IgD-negative memory B cell (primary cell): ENCODE measurements around the gene B4GALT5. TPM values are rescaled to one million over a fixed set of nuclear protein-coding genes. Genes with fewer than 3 reads are reported as not detected.
A peak's percentile ranks its signal among the peaks of the same experiment; 100 is the strongest.

Source experiments
- H3K27ac Mint-ChIP-seq, 3 donors: one replicate each; pipeline ENCODE4 v1.8.0; 2020 to 2022; ENCODE audit warnings: mild to moderate bottlenecking in 3 of 3, mixed read lengths in 3 of 3, moderate library complexity in 1 of 3
- H3K27me3 Mint-ChIP-seq: one replicate; pipeline ENCODE4 v1.8.0; 2021; ENCODE audit warnings: mixed read lengths
- H3K36me3 Mint-ChIP-seq: one replicate; pipeline ENCODE4 v1.8.0; 2020; ENCODE audit warnings: mild to moderate bottlenecking, mixed read lengths
- H3K4me1 Mint-ChIP-seq, 3 donors: one replicate each; pipeline ENCODE4 v1.8.0; 2020 to 2022; ENCODE audit warnings: mixed read lengths in 3 of 3, mild to moderate bottlenecking in 1 of 3
- H3K4me3 Mint-ChIP-seq, 4 donors: one replicate each; pipeline ENCODE4 v1.8.0; 2020 to 2022; ENCODE audit warnings: mild to moderate bottlenecking in 4 of 4, mixed read lengths in 4 of 4, moderate library complexity in 3 of 4
- H3K9me3 Mint-ChIP-seq, 3 donors: one replicate each; pipeline ENCODE4 v1.8.0; 2020 to 2021; ENCODE audit warnings: mixed read lengths in 3 of 3, mild to moderate bottlenecking in 1 of 3
- polyA plus RNA-seq: library from polyadenylated mRNA; unstranded; fragments of 300-500 nt; fragmentation: Illumina TruSeq; gene quantifications from one replicate; pipeline ENCODE4 v1.2.3, GENCODE V29; 2021

Gene B4GALT5
- polyA plus RNA-seq, 1 donor from 2014 or later: 0.48 TPM

- Mint-ChIP-seq H3K27me3 (no peaks in the 10 kb centered on the region), H3K27ac (peak overlapping the region in 1 of 3 donors; percentile 21), H3K4me1 (peaks cover 10 to 24% (median 12%) of the 10 kb centered on the region in 3 donors), H3K4me3 (no peak overlapping the region), H3K9me3 (no peaks in the 10 kb centered on the region), H3K36me3 (no peaks in the 10 kb centered on the region)
These were observed 29.2 kb downstream of the B4GALT5 start for GRCh38 chr20:49684335-49684997.

GRCh38 chr20:49682798-49683197 is 30.9 kb downstream of the B4GALT5 start:
- H3K36me3 Mint-ChIP-seq: no peaks in the 10 kb centered on the region
- peaks cover 16 to 29% (median 21%) of the 10 kb centered on the region in 3 donors for H3K4me1 Mint-ChIP-seq
- no peaks in the 10 kb centered on the region for H3K27me3 Mint-ChIP-seq
- H3K4me3 Mint-ChIP-seq: no peak overlapping the region
- no peaks in the 10 kb centered on the region for H3K9me3 Mint-ChIP-seq
- H3K27ac Mint-ChIP-seq: no peak overlapping the region

DNA sequence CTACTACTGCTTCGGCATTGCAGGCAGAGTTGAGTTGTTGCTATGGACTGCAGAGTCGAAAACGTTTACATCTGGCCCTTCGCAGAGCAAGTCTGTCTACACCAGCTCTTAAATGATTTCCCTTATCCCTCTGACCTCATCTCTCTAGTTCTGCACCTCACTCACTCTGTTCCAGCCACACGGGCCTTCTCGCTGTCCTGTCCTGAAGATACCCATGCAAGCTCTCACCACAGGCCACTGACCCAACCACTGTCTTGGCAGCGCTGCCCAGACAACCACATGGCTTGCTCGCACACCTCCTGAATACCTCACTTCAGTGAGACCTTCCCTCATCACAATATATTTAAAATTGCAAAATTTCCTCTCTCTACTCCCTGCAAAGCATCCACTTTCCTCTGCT is 31.4 kb downstream of the B4GALT5 start:
- Mint-ChIP-seq H3K4me1 (peaks cover 18 to 33% (median 23%) of the 10 kb centered on the region in 3 donors), H3K27ac (no peak overlapping the region), H3K9me3 (no peaks in the 10 kb centered on the region), H3K36me3 (no peaks in the 10 kb centered on the region), H3K4me3 (no peak overlapping the region), H3K27me3 (no peaks in the 10 kb centered on the region)

DNA sequence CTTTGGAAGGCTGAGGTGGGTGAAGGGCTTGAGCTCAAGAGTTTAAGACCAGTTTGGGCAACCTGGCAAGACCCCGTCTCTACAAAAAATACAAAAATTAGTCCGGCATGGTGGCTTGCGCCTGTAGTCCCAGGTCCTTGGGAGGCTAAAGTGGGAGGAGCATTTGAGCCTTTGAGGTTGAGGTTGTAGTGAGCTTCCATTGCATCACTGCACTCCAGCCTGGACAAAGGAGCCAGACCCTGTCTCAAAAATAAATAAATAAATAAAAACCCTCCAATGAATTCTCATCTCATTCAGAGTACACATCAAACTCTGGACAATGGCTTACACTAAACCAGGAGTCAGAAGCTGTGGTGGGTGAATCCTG is 31.8 kb downstream of the B4GALT5 start:
- H3K27me3 Mint-ChIP-seq: no peaks in the 10 kb centered on the region
- H3K36me3 Mint-ChIP-seq: no peaks in the 10 kb centered on the region
- peaks cover 23 to 37% (median 28%) of the 10 kb centered on the region in 3 donors for H3K4me1 Mint-ChIP-seq
- no peaks in the 10 kb centered on the region for H3K9me3 Mint-ChIP-seq
- no peak overlapping the region for H3K27ac Mint-ChIP-seq
- peak overlapping the region in 1 of 4 donors; percentile 30 for H3K4me3 Mint-ChIP-seq

DNA sequence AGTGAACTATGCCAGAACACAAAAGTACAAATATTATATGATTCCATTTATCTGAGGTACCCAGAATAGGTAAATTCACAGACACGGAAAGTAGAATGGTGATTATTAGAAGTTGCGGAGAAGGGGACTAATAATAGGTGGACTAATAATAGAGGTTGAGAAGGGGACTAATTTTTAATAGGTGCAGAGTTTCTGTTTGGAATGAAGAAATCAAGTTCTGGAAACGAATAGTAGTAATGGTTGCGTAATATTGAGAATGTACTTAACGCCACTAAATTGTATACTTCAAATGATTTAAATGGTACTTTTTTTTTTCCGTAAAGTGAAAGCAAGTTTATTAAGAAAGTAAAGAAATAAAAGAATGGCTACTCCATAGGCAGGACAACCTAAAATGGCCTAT is 33.2 kb downstream of the B4GALT5 start:
- H3K4me1 Mint-ChIP-seq: peaks cover 35 to 46% (median 36%) of the 10 kb centered on the region in 3 donors
- H3K9me3 Mint-ChIP-seq: no peaks in the 10 kb centered on the region
- H3K4me3 Mint-ChIP-seq: peak overlapping the region in 1 of 4 donors; percentile 59
- no peak overlapping the region for H3K27ac Mint-ChIP-seq
- no peaks in the 10 kb centered on the region for H3K36me3 Mint-ChIP-seq
- no peaks in the 10 kb centered on the region for H3K27me3 Mint-ChIP-seq

- Mint-ChIP-seq H3K27me3 (no peaks in the 10 kb centered on the region), H3K9me3 (no peaks in the 10 kb centered on the region), H3K36me3 (no peaks in the 10 kb centered on the region), H3K27ac (no peak overlapping the region), H3K4me3 (no peak overlapping the region), H3K4me1 (peaks cover 33 to 44% (median 37%) of the 10 kb centered on the region in 3 donors)
These were observed 34.0 kb downstream of the B4GALT5 start for GRCh38 chr20:49679634-49680033.

DNA sequence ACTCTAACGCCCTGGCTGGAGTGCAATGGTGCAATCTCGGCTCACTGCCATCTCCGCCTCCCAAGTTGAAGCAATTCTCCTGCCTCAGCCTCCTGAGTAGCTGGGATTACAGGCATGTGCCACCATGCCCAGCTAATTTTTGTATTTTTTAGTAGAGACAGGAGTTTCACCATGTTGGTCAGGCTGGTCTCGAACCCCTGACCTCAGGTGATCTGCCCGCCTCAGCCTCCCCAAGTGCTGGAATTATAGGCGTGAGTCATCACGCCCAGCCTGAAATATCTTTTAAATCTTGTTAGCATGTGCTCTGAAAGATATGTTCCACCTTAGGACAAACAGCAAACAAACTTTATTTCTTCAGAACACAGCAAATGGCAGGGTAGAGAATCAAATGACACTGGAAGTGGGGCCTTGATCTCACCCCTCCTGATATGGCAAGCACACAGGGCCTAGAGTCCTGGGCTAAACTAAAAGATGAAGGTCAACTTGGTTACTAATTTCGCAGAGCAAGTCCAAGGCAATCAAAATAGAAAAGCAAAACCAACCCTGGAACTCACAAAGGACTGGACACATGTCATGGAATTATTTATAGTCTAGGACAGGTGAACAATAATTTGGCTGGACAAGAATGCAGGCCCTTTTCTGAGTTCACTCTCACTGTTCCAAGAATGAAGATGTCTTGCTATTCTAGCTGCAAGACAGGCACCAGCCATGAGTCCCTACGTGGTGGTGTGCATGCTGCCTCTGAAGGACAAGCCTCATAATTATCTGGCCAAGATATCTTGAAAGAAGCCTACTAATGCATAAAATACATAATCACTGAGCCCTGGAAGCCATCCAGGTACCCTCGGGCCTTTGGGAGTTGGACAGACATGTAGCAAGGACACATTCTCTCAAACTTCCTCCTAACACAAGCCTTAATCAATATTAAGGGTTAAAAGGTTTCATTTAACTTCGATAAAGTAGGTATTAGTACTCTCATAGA is 35.6 kb downstream of the B4GALT5 start:
- H3K4me3 Mint-ChIP-seq: peak overlapping the region in 2 of 4 donors; percentile 61 to 79
- H3K4me1 Mint-ChIP-seq: peaks cover 35 to 45% (median 39%) of the 10 kb centered on the region in 3 donors
- H3K27me3 Mint-ChIP-seq: no peaks in the 10 kb centered on the region
- peak overlapping the region in 2 of 3 donors; percentile 30 to 77 for H3K27ac Mint-ChIP-seq
- no peaks in the 10 kb centered on the region for H3K36me3 Mint-ChIP-seq
- no peaks in the 10 kb centered on the region for H3K9me3 Mint-ChIP-seq

- peak overlapping the region in 2 of 4 donors; percentile 5 to 73 for H3K4me3 Mint-ChIP-seq
- no peaks in the 10 kb centered on the region for H3K27me3 Mint-ChIP-seq
- no peaks in the 10 kb centered on the region for H3K9me3 Mint-ChIP-seq
These were observed 36.9 kb downstream of the B4GALT5 start for GRCh38 chr20:49676581-49677291.

DNA sequence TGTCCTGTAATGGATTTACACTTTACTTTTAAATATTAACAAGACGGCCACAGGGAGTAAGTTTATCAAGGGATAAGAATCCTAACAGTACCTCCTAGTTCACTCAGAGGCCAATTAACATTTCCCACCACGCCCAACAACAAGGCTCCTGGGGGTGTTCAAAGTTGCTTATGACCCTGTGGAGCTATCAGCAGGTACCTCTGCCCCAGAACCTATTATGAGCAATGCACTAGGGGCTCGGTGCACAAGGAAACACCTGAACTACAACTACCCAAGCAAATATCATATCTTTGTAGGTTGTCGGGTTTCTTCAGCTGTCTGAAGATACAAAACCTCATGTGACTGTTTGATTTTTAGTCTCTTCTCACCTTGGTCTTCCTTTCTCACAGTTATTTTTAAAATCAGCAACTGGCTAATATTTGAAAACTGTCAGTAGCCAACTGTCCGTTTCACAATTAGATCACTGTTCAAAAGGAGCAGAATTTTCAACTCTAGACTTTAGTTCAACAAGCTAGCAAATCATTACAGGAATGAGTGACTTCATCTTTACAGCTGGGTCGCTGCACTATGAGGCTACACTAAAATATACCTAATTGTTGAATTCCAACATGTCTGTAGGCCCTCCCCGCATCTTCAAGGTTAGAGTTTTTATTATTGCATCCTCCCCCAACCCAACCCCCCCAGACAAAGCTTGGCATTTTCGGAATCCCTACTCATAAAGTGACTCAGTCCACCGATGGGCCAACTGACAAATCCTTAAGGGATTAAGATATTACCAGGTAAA is 38.1 kb downstream of the B4GALT5 start:
- no peaks in the 10 kb centered on the region for H3K9me3 Mint-ChIP-seq
- H3K27me3 Mint-ChIP-seq: no peaks in the 10 kb centered on the region
- H3K27ac Mint-ChIP-seq: peak overlapping the region in 2 of 3 donors; percentile 20 to 47
- peaks cover 44 to 55% (median 55%) of the 10 kb centered on the region in 3 donors for H3K4me1 Mint-ChIP-seq
- peak overlapping the region in 1 of 4 donors; percentile 13 for H3K4me3 Mint-ChIP-seq
- no peaks in the 10 kb centered on the region for H3K36me3 Mint-ChIP-seq

More at GRCh38 chr20:49676581-49677291, 36.9 kb downstream of the B4GALT5 start:
- Mint-ChIP-seq H3K4me1 (peaks cover 41 to 55% (median 48%) of the 10 kb centered on the region in 3 donors), H3K36me3 (no peaks in the 10 kb centered on the region), H3K27ac (peak overlapping the region; percentile 7 to 69 (median 10))

DNA sequence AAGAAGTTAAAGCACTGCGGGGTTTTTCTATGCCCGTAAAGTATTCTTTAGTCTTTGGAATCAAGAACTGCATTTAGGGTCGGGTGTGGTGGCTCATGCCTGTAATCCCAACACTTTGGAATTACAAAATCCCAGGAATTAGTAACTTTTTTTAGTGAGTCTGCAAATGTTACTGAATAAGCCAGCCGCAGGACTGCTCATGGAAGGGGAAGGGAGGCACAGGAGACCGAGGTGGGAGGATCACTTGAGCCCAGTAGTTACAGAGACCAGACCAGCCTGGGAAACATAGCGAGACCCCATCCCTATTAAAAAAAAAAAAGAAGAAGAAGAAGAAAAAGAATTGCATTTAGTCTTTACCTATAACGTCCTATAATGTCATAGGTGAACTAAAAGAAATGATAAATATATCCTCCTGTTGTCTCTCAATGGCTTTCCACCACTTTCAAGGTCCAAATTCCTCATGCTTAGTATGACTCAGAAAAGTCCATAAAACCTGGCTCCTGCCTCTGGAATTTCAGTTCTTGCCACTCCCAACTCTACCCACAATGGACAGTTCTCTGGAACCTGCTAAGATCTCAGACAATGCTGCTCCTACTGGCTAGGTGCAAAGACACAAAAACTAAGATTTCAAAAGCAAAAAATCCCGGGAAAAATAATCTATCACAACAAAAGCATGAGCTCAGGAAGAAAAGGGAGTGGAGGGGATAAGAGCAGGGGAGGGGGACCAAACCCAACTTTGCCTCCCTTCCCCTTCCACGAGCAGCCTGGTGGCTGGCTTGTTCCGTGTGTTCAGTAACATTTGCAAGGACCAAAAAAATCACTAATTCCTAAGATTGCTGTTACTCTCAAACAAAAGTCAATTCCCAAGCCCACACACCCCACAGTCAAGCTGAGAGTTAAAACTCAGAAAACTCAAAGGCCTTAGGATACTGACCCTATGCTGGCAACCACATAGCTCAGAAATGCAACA is 39.0 kb downstream of the B4GALT5 start:
- Mint-ChIP-seq H3K27ac (peak overlapping the region in 2 of 3 donors; percentile 20 to 47), H3K4me3 (peak overlapping the region in 2 of 4 donors; percentile 13 to 46), H3K4me1 (peaks cover 46 to 60% (median 59%) of the 10 kb centered on the region in 3 donors), H3K36me3 (no peaks in the 10 kb centered on the region), H3K27me3 (no peaks in the 10 kb centered on the region), H3K9me3 (no peaks in the 10 kb centered on the region)

DNA sequence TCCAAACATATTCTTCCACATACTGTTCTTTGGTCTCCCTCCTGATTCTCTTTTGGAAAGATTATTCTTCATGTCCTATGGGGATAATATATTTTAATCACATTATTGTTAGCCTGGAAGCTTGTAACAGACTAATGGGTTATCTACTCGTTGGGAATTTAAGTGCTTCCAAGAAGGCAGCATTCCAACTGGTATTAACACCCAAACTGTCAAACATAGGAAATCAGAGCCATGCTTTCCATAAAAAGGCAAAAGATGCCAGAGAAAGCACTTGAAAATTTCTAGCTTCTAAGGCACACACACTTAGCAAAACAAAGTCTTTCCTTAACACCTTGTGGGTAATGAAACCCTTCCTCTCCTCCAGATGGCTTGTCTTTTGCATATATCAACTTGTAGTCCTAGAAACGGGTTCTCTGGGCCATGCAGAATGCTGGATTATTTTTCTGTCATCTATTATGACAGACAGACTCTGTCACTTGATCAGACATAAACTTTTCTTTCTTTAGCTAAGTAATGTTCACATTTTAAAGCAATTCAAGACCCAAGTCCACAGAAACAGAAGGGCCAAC is 41.5 kb downstream of the B4GALT5 start:
- Mint-ChIP-seq H3K27ac (no peak overlapping the region), H3K4me1 (peaks cover 41 to 59% (median 57%) of the 10 kb centered on the region in 3 donors), H3K9me3 (no peaks in the 10 kb centered on the region), H3K36me3 (no peaks in the 10 kb centered on the region), H3K27me3 (no peaks in the 10 kb centered on the region), H3K4me3 (peak overlapping the region in 2 of 4 donors; percentile 24 to 53)

DNA sequence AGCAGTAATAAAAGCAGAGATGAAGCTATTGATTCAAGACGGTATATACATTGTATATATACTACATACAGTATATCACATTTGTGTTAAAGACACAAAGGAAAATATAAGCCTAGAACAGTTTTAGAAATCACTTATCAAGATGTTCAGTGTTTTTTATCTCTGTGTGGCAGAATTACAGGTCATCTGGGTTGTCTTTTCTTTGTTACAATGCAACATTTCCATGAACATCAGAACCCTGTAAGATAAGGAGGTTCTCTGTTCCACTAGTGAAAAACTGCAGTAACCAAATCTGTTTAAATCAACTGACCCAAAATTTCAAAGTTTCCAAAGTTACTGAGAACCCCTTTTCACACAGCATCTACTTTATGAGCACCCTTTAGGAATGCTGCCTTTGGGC is 42.2 kb downstream of the B4GALT5 start:
- no peak overlapping the region for H3K27ac Mint-ChIP-seq
- peaks cover under 1% of the 10 kb centered on the region for H3K36me3 Mint-ChIP-seq
- H3K27me3 Mint-ChIP-seq: no peaks in the 10 kb centered on the region
- H3K9me3 Mint-ChIP-seq: no peaks in the 10 kb centered on the region
- H3K4me1 Mint-ChIP-seq: peaks cover 36 to 52% (median 51%) of the 10 kb centered on the region in 3 donors
- H3K4me3 Mint-ChIP-seq: no peak overlapping the region
